MM.1S (cell line): ENCODE results near the gene GID8.

Experiments
- EZH2 ChIP-seq: fragments of 300-600 bp; sonication (generic); optimal IDR thresholded peaks from 2 replicates; pipeline ENCODE3; 2017; ENCODE audit warnings: low read depth, mild to moderate bottlenecking, antibody characterized with exemption, low read length, mixed read lengths
- TF ChIP-seq, protein P1 (sequence below): fragments of 300-600 bp; sonication (generic); IDR thresholded peaks from 2 replicates; pipeline ENCODE4 v1.5.1; 2016; ENCODE audit warnings: antibody characterized with exemption, low read length, mixed read lengths

DNA sequence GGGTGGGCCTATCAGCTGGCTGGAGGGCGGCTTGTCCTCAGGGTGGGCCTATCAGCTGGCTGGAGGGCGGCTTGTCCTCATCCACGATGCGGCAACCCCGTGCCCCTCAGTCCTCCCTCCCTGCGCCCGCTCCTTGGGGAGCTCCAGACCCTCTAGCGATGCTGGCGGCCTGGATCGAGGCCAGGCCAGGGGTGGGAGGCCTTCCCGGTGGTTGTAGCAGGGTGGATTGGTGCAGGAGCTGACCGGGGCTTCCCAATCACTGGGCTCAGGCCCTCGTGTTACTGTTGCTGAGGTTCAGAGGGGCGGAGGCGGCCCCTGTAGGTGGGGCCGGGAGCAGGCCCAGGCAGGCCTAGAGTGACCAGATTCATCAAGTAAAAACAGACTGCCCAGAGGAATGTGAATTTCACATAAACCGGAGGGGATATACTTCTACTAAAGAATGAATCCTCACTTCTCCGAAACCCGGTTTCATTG, 23.4 kb downstream of the GID8 start:
- TF ChIP-seq, protein P1, sequence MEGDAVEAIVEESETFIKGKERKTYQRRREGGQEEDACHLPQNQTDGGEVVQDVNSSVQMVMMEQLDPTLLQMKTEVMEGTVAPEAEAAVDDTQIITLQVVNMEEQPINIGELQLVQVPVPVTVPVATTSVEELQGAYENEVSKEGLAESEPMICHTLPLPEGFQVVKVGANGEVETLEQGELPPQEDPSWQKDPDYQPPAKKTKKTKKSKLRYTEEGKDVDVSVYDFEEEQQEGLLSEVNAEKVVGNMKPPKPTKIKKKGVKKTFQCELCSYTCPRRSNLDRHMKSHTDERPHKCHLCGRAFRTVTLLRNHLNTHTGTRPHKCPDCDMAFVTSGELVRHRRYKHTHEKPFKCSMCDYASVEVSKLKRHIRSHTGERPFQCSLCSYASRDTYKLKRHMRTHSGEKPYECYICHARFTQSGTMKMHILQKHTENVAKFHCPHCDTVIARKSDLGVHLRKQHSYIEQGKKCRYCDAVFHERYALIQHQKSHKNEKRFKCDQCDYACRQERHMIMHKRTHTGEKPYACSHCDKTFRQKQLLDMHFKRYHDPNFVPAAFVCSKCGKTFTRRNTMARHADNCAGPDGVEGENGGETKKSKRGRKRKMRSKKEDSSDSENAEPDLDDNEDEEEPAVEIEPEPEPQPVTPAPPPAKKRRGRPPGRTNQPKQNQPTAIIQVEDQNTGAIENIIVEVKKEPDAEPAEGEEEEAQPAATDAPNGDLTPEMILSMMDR: no peak
- TF ChIP-seq EZH2: no peak
